ENCODE measurements around the gene TASP1. TPM values are rescaled to one million over a fixed set of nuclear protein-coding genes. Genes with fewer than 3 reads are reported as not detected.

Gene TASP1
- total RNA-seq, 2 experiments from 2014 or later, result 11.0 to 11.5 TPM

- peaks cover 12% of the 10 kb centered on the region for H3K4me1 Mint-ChIP-seq
- H3K4me3 Mint-ChIP-seq, result no peak overlapping the region
- peaks cover 3% of the 10 kb centered on the region for H3K9me3 Mint-ChIP-seq
- DNase-seq, result peak; percentile 32
- no peaks in the 10 kb centered on the region for H3K27me3 Mint-ChIP-seq
- H3K27ac Mint-ChIP-seq, result peak overlapping the region; percentile 72
- peaks cover 37% of the 10 kb centered on the region for H3K36me3 Mint-ChIP-seq
Measured at GRCh38 chr20:13430346-13431002, 208.3 kb downstream of the TASP1 start.

- H3K27ac Mint-ChIP-seq, result no peak overlapping the region
- peaks cover 31% of the 10 kb centered on the region for H3K36me3 Mint-ChIP-seq
- peaks cover 3% of the 10 kb centered on the region for H3K9me3 Mint-ChIP-seq
- H3K27me3 Mint-ChIP-seq, result no peaks in the 10 kb centered on the region
- H3K4me3 Mint-ChIP-seq, result no peak overlapping the region
- DNase-seq, result no peak
- peaks cover 12% of the 10 kb centered on the region for H3K4me1 Mint-ChIP-seq
Measured at GRCh38 chr20:13428684-13429083, 210.0 kb downstream of the TASP1 start.

- no peak for DNase-seq
- peaks cover 25% of the 10 kb centered on the region for H3K36me3 Mint-ChIP-seq
- peaks cover 12% of the 10 kb centered on the region for H3K4me1 Mint-ChIP-seq
- H3K4me3 Mint-ChIP-seq, result no peak overlapping the region
- H3K9me3 Mint-ChIP-seq, result no peaks in the 10 kb centered on the region
- no peak overlapping the region for H3K27ac Mint-ChIP-seq
- no peaks in the 10 kb centered on the region for H3K27me3 Mint-ChIP-seq
Measured at GRCh38 chr20:13426870-13427269, 211.9 kb downstream of the TASP1 start.

DNA sequence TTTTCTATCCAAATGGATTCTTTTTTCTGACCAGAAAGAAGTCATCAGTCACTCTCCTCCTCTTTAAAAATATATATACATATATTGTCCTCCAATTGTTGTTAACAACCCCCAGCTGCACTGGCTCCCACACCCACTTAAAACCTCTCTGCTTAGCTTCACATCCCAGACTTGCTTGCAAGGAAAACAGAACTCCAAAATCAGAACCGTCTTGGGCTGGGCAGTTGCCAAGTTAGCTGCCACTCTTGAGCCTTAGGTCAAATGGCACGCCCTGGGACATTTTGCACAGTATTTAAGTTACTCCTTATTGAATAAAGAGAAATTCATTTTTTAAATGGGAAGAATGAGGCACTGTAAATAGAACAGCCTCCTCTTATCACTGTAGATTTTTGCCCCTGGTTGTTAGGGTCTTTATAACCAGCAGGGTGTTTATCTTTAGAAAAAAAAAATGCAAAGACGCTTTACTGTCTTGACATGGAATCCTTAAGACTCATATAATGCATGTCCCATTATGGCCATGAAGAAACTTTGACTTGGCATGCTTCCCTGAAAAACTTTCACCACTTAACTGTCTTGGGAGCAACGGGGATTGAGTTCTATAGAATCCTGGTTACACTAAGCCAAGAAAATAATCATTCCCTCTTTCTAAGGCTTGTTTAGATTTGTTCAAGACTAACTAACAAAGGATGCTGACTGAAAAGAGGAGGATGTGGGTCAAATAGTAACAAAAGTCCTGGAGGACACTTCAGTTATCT is 213.2 kb downstream of the TASP1 start:
- H3K4me3 Mint-ChIP-seq, result no peak overlapping the region
- H3K9me3 Mint-ChIP-seq, result no peaks in the 10 kb centered on the region
- H3K27me3 Mint-ChIP-seq, result no peaks in the 10 kb centered on the region
- peaks cover 9% of the 10 kb centered on the region for H3K4me1 Mint-ChIP-seq
- H3K27ac Mint-ChIP-seq, result no peak overlapping the region
- H3K36me3 Mint-ChIP-seq, result peaks cover 20% of the 10 kb centered on the region
- no peak for DNase-seq

GRCh38 chr20:13424174-13424833 is 214.4 kb downstream of the TASP1 start:
- Mint-ChIP-seq H3K27ac (no peak overlapping the region), H3K36me3 (peaks cover 7% of the 10 kb centered on the region), H3K4me3 (no peak overlapping the region), H3K27me3 (no peaks in the 10 kb centered on the region), H3K4me1 (no peaks in the 10 kb centered on the region), H3K9me3 (no peaks in the 10 kb centered on the region)
- no peak for DNase-seq

DNA sequence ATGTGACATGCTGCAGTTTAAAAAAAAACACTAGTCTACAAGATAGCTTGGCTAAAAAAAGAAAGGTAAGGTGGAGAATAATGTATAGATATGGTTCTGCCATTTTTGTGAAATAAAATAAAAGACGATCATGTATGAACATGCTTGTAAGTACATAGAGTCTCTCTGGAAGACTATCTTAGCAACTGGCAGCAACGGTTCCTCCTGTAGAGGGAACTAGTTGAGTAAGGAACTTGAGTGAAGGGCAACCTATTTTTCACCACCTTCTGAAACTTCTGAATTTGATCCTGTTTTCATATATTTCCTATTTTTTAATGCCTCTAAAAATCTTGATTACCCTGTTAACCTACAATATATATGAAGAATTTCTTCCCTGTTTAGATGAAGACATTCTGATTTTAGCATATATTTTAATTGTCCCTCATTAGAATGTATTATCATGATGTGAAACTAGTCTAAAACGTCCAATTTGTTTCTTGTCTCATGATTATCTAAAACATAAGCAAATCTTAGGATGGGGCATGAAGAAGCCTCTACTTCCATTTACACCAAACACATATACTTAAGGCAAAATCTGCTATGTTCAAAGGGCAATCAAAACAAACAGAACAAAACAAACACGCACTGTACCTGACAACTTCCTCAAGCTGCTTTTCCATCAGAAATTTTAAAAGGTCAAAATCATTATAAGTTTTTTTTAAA is 215.1 kb downstream of the TASP1 start:
- H3K36me3 Mint-ChIP-seq, result peaks cover under 1% of the 10 kb centered on the region
- no peak for DNase-seq
- H3K4me1 Mint-ChIP-seq, result no peaks in the 10 kb centered on the region
- no peak overlapping the region for H3K4me3 Mint-ChIP-seq
- no peaks in the 10 kb centered on the region for H3K27me3 Mint-ChIP-seq
- H3K9me3 Mint-ChIP-seq, result no peaks in the 10 kb centered on the region
- no peak overlapping the region for H3K27ac Mint-ChIP-seq

DNA sequence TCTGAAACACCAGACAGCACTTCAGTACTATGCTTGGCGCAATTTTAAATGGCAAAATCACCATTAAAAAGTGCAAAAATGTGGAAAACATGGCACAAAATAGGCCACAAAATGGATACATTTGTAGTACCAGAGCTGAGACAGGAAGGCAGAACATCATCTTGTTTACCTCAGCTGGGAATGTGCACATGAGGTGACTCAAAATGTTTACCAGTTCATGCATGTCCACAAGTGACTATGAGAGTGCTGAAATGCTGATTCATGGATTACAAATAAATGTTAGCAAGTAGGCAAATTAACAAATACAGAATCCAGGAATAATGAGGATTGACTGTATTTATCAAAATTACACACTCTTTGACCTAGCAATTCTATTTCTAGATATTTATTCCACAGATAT is 216.1 kb downstream of the TASP1 start:
- H3K9me3 Mint-ChIP-seq, result no peaks in the 10 kb centered on the region
- H3K27ac Mint-ChIP-seq, result no peak overlapping the region
- no peak overlapping the region for H3K4me3 Mint-ChIP-seq
- no peak for DNase-seq
- no peaks in the 10 kb centered on the region for H3K27me3 Mint-ChIP-seq
- peaks cover 4% of the 10 kb centered on the region for H3K36me3 Mint-ChIP-seq
- no peaks in the 10 kb centered on the region for H3K4me1 Mint-ChIP-seq

DNA sequence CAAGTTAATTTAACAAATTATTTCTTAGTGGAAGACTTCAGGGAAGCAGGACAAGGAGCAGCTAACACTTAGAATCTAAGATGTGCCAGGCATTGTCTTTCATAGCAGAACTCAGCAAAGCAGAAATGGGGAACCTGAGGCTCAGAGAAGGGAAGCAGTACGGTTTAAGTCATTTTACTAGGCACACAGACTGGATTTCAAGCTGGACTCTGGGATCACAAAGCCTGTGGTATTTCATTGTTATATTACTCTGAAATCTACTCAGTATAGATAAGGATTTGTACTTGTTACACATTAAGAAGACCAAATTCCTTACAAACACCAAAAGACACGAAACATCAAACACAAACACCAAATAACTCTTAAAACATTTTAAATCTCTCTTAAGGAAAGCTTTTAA is 218.1 kb downstream of the TASP1 start:
- H3K4me1 Mint-ChIP-seq, result no peaks in the 10 kb centered on the region
- H3K27me3 Mint-ChIP-seq, result no peaks in the 10 kb centered on the region
- H3K36me3 Mint-ChIP-seq, result peaks cover 16% of the 10 kb centered on the region
- DNase-seq, result no peak
- no peaks in the 10 kb centered on the region for H3K9me3 Mint-ChIP-seq
- H3K27ac Mint-ChIP-seq, result no peak overlapping the region
- H3K4me3 Mint-ChIP-seq, result no peak overlapping the region

DNA sequence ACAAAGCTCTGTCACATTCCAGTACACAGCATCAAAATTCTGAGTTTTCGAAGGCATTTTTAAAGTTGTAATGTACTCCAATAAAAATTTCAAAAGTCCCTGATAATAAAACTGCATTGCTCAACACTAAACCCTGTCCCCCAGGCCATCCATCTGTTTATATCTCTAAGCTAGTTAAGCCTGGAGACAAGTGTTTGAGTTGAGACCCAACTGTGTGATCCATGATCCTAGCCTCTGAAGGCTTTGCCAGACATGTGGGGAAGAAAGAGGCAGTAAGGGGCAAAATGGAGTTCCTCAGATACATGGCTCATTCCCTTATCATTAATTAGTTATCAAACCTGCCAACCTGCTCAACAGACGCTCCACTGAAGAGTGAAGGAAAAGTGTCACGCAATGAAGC is 219.3 kb downstream of the TASP1 start:
- Mint-ChIP-seq H3K36me3 (peaks cover 19% of the 10 kb centered on the region), H3K27ac (no peak overlapping the region), H3K9me3 (no peaks in the 10 kb centered on the region), H3K4me1 (no peaks in the 10 kb centered on the region), H3K27me3 (no peaks in the 10 kb centered on the region), H3K4me3 (no peak overlapping the region)
- DNase-seq, result no peak

DNA sequence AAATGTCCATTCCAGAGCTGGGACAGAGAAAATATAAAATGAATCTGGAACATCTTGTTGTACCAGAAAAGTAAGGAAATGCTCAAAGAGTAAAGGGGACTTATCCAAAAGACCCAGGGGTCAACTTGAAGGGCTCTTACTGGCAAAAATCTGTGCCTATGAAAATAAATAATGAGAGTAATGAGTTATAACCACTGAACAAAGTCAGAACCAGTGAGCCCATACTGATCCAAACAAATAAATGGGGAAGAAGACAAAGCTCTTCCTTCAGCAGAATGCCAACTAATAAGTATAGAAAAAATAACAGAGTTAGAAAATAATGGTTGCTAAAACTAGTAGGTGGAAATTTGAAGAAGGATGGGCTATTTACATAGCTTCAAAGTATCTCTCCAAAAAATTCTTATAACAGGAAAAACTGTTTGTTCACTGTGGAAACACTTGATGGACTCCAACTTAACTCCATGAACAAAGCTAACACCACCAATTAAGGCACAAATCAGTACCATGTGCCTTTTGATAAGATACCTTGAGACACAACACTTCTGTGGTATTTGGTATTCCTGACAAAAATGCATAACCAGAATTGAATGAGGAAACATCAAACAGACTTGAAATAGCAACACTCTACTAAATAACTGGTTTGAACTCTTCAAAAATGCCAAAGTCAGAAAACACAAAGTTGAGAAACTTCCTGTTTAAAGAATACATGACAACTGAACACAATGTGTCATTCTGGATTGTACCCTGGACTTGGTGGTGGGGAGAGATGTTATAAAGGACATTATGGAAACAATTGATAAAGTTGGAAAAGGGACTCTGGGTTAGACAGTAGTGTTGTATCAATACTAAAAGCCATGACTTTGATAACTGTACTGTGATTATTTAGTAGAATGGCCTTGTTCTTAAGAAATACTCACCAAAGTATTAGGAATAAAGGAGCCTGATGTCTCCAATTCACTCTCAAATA is 220.2 kb downstream of the TASP1 start:
- H3K9me3 Mint-ChIP-seq, result no peaks in the 10 kb centered on the region
- DNase-seq, result no peak
- no peaks in the 10 kb centered on the region for H3K4me1 Mint-ChIP-seq
- H3K27me3 Mint-ChIP-seq, result no peaks in the 10 kb centered on the region
- no peak overlapping the region for H3K27ac Mint-ChIP-seq
- H3K4me3 Mint-ChIP-seq, result no peak overlapping the region
- peaks cover 21% of the 10 kb centered on the region for H3K36me3 Mint-ChIP-seq

- H3K27me3 Mint-ChIP-seq, result no peaks in the 10 kb centered on the region
- H3K9me3 Mint-ChIP-seq, result no peaks in the 10 kb centered on the region
- DNase-seq, result no peak
- no peaks in the 10 kb centered on the region for H3K4me1 Mint-ChIP-seq
- H3K27ac Mint-ChIP-seq, result no peak overlapping the region
- H3K36me3 Mint-ChIP-seq, result peaks cover 21% of the 10 kb centered on the region
- H3K4me3 Mint-ChIP-seq, result no peak overlapping the region
Measured at GRCh38 chr20:13416531-13416930, 222.2 kb downstream of the TASP1 start.

DNA sequence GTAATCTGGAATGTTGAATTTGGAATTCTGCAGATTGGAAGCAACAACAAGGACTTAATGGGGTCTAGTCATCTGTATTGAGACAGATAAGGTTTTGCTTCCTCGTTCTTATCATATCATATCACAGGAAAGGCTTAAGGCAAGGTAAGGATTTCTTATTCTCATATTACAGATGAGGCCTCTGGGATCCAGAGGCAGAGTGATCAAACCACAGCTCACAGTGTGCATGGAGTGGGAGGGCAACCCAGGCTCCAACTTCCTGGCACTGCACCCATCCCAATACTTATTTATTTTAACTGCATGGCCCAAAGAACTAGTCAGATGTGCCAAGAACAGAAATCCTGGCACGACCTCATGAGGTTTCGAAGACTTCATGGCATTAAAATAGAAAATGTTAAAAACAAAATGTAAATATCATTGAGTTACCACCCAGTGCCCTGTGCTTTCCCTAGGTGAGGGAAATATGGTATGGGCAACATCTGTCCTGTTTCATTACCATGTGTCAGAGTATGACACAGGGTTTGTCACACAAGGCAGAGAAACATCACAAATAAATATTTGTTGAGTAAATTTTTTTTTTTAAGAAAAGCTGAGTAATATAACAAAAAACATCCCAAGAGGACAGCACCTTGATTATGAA is 225.8 kb downstream of the TASP1 start:
- no peak overlapping the region for H3K4me3 Mint-ChIP-seq
- no peaks in the 10 kb centered on the region for H3K4me1 Mint-ChIP-seq
- no peak overlapping the region for H3K27ac Mint-ChIP-seq
- no peaks in the 10 kb centered on the region for H3K27me3 Mint-ChIP-seq
- H3K9me3 Mint-ChIP-seq, result no peaks in the 10 kb centered on the region
- DNase-seq, result no peak
- peaks cover 20% of the 10 kb centered on the region for H3K36me3 Mint-ChIP-seq

- H3K9me3 Mint-ChIP-seq, result no peaks in the 10 kb centered on the region
- no peak for DNase-seq
- no peak overlapping the region for H3K27ac Mint-ChIP-seq
- H3K4me1 Mint-ChIP-seq, result no peaks in the 10 kb centered on the region
- peaks cover 11% of the 10 kb centered on the region for H3K36me3 Mint-ChIP-seq
- no peaks in the 10 kb centered on the region for H3K27me3 Mint-ChIP-seq
- H3K4me3 Mint-ChIP-seq, result no peak overlapping the region
Measured at GRCh38 chr20:13404293-13404692, 234.4 kb downstream of the TASP1 start.

GRCh38 chr20:13403453-13403852 is 235.3 kb downstream of the TASP1 start:
- Mint-ChIP-seq H3K4me3 (no peak overlapping the region), H3K36me3 (peaks cover 17% of the 10 kb centered on the region), H3K27ac (no peak overlapping the region), H3K27me3 (no peaks in the 10 kb centered on the region), H3K9me3 (no peaks in the 10 kb centered on the region), H3K4me1 (no peaks in the 10 kb centered on the region)
- DNase-seq, result no peak
